DMS53 treated with DMSO at 0.1 percent for 48 hours (cell line): Measurements from ENCODE around the gene SPNS3.

ENCODE experiments used
- DNase-seq: peaks from one replicate; lab custom pipeline; 2025; ENCODE audit not compliant: unreplicated experiment; lab: John Stamatoyannopoulos, UW

Gene SPNS3, protein sequence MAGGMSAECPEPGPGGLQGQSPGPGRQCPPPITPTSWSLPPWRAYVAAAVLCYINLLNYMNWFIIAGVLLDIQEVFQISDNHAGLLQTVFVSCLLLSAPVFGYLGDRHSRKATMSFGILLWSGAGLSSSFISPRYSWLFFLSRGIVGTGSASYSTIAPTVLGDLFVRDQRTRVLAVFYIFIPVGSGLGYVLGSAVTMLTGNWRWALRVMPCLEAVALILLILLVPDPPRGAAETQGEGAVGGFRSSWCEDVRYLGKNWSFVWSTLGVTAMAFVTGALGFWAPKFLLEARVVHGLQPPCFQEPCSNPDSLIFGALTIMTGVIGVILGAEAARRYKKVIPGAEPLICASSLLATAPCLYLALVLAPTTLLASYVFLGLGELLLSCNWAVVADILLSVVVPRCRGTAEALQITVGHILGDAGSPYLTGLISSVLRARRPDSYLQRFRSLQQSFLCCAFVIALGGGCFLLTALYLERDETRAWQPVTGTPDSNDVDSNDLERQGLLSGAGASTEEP

DNA sequence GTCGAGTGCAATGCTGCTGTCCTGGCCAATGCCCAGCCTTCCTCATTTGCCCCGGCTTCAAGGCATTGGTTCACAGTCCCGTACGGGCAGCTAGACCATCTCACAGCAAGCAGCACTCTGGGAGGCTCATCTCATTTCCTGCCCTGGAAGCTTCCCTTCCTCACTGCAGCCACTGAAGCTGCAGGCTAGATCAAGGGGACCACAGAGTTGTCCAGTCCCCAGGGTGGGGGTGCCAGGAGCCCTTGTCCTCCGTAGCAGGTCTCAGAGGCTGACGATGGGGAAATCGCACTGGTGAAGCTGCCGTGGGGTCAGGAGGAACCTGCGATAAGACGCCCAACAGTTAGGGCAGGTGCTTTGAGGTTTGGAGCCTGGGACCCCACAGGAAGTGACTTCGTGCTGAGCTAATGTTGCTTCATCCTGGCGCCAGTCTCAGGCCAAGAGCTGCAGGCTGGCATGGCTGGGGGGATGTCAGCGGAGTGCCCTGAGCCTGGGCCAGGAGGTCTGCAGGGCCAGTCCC, at the start of gene SPNS3:
TSS of gene SPNS3 (plus strand) at position 426 of the 517 bp plus-strand sequence. CDS start at position 454, 28 bp downstream.
- no peak for DNase-seq

DNA sequence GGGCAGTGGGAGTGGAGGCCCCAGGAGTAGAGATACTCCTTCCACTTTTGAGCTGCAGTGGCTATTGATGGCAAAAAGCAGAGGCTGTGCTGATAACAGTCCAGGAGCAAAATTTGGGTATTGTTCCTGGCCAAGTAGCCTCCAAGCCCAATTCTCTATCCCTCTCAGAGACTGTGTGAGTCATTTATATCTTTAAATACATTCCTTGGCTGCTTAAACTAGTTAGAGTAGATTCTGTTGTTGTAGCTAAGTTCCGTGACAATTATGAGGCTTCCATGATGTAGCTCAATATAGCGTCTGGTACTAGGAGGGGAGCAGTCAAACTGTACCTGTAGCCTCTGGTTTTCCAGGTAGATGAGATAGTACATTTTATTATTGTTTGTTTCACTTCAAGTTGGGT, 47.3 kb upstream of the SPNS3 start:
- no peak for DNase-seq

DNA sequence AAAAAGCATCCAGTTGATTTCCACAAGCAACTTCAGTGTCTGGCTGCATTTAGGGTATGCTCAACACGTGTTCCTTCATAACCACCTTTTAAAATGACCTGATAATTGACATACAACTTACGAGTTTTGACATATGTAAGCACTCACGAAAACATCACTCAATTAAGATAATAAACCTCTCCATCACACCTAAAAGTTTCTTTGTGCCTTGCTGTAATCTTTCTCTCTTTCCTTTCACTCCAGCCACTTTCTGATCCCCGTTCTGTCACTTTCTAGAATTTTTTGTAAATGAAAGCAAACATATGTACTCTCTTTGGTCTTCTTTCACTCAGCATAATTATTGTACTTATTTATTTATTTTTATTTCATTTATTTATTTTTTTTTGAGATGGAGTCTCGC, 46.6 kb upstream of the SPNS3 start:
- DNase-seq, result no peak

DNA sequence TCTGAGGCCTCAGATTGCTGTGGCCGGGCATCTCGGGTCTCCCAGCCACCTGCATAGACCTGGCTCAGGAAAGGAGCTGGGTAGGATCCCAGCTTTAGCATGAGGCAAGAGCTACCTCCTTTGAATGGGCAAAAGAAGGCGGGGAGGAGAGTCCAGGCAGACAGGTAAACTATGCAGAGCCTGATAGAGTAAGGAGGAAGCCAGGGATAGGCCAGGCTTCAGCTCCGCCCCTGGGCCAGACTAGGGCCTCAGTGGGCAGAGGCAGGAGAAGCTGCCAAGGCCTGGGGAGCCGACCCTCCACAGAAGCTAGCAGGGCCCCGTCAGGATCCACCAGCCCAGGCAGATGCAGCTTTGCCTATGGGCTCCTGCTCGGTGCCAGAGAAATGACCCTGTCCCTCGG, 44.7 kb upstream of the SPNS3 start:
- DNase-seq, result no peak

DNA sequence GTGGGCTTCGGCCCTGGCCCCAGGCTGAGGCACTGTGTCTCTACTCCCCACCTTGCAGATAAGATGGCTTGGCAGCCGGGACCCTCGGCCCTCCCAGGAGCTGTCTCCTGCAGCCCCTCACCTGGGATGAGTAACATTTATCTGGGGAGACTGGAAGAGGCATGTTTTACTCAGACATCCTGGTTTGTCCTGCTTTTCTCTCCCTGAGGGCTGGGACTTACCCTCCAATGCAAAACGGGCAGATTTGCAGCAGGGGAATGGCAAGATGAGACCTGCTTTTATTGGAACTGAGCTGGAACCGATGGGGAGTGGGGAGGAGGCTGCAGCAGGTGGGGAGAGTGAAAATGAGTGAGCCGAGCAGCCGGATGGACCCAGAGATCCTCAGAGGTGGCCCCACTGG, 39.9 kb upstream of the SPNS3 start:
- no peak for DNase-seq

DNA sequence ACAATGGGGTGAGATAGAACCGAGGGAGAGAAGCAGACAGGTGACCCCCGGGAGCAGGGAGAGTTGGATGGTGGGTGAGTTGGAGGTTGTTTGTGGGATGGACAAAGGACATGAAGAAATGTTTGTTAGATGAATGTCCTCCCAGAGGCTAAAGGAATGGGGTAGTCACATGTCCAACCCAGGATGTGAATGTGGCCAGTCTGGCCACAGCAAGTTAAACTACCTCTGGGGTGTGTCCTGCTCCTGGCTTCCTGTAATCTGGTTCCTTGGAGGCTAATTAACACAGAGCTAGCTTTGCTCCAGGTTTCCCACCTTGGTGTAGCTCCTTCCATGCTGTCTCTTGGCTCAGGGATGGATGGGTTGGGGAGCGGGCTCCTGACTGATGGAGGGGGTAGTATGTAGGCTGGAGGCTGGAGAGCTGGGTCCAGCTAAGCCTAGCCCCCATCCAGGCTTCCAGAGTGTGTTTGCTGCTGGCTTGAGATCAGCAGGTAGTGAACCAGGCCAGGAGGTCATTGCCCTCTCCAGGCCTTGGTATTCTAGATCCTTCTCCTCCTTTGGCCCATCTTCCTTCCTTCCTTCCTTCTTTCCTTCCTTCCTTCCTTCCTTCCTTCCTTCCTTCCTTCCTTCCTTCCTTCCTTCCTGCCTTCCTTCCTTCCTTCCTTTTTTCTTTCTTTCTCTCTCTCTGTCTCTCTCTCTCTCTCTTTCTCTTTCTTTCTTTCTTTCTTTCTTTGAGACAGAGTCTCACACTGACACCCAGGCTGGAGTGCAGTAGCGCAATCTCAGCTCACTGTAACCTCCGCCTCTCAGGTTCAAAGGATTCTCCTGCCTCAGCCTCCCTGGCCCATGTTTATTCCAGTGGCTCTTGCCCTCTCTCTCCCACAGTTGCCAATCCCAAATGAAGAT, 39.3 kb upstream of the SPNS3 start:
- DNase-seq, result no peak

DNA sequence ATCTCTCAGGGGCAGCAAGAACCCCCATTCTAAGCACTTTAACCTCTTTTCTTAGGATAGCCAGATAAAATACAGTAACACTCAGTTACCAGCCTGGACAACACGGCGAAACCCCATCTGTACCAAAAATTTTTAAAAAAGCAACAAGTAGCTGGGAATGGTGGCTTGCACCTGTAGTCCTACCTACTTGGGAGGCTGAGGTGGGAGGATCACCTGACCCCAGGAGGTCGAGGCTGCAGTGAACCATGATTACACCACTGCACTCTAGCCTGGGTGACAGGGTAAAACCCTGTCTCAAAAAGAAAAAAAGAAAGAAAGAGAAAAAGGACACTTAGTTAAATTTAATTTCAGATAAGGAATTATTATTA, 38.6 kb upstream of the SPNS3 start:
- no peak for DNase-seq

DNA sequence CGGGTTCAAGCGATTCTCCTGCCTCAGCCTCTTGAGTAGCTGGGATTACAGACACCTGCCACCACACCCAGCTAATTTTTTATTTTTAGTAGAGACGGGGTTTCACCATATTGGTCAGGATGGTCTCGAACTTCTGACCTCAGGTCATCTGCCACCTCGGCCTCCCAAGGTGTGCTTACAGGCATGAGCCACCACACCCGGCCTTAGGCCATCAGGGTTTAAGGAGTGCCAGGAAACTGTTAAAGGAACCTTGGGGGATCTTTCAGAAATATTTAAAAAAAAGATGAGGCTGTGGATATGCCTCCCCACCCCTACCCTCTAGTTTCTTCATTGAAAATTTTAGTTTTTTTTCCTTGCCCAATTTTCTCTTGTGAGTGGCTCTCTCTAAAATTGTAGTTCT, 35.9 kb upstream of the SPNS3 start:
- no peak for DNase-seq

DNA sequence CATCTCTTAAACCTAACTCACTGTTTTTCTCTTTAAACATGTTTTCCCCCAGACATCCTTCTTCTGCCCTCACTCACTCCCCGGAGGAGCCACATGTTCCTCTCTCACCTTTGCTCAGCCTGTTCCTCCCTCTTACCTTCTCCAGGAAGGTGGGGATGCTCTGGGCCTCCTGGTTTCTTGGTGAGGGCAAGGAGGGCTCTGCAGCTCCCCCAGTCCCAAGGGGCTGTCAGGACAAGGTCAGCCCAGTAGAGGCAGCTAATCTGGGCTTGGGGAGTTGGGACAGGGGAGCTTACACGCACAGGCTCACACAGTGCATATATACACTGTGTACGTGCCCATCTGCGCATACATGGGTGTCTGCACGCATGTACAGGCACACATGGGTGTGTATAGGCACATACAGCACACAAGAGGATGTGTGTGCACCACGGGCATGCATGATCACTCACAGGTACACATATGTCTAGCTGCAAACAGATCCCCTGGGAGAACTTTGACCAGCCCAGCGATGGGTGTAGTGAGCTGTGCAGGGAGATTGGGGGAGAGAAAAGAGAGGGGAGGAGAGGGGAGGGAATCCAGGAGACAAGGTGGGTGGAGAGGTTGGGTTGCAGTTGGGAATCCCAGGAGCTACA, 28.6 kb upstream of the SPNS3 start:
- no peak for DNase-seq

DNA sequence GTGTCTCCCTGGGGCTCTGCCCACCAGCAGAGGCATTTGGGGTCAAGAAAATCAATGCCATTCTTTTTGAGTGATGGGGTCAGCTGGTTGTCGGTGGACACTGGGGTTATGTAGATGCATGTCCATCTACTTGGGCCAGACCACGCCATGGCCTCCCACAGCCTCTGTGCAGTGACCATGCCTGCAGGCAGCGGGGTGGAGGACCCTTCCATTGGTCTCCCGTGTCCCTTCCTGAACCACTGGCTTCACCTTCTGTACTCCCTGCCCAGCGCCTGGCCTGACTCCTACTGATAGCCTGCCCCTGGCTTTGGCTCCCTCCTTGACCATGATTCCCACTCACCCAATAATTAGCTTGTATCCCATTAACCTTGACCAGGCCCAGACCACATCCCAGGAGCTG, 28.0 kb upstream of the SPNS3 start:
- DNase-seq, result no peak

DNA sequence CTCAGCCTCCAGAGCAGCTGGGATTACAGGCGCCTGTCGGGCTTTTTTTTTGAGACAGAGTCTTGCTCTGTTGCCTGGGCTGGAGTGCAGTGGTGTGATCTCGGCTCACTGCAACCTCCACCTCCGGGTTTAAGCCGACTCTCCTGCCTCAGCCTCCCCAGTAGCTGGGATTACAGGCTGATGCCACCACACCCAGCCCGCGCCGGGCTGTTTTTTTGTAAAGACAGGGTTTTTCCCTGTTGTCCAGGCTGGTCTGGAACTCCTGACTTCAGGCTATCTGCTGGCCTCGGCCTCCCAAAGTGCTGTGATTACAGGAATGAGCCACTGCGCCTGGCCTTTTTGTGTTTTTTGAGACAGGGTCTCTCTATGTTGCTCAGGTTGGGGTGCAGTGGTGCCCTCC, 27.4 kb upstream of the SPNS3 start:
- DNase-seq, result no peak

DNA sequence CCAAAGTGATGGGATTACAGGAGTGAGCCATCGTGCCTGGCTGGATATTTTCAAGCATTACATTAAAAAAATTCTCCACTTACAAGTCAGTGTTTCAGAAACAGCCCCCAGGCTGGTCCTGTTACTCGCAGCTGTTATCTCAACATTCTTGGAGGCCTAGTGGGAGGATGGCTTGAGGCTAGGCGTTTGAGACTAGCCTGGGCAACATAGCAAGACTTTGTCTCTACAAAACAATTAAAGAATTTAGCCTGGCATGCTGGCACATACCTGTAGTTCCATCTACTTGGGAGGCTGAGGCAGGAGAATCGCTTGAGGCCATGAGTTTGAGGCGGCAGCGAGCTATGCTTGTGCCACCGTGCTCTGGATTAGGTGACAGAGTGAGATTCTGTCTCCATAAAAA, 26.5 kb upstream of the SPNS3 start:
- no peak for DNase-seq

DNA sequence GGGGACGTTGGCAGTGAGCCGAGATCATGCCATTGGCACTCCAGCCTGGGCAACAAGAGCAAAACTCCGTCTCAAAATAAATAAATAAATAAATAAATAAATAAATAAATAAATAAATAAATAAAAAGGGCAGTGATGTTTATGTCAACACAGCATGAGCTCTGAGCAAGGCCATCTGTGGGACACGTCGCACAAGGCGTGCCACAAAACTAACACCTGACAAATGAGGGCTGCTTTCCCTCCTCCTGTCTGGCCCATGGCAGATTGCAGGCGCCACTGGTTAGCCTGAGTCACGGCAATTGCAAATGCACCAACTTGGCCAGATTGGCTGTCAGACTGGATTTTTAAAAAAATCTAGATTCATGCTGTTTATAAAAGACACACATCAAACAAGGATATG, 25.9 kb upstream of the SPNS3 start:
- no peak for DNase-seq

DNA sequence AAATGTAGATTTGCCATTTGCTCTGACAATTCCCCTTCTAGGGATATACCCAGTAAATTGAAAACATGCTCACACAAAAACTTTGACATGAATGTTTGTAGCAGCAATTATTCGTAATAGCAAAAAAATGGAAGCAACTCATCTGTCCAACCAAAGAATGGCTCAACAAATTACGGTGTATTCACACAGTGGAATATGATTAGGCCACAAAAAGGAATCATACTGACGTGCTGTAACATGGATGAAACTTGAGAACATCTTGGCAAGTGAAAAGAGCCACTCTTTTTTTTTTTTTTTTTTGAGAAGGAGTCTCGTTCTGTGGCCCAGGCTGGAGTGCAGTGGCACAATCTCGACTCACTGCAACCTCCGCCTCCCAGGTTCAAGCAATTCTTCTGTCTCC, 24.1 kb upstream of the SPNS3 start:
- no peak for DNase-seq

DNA sequence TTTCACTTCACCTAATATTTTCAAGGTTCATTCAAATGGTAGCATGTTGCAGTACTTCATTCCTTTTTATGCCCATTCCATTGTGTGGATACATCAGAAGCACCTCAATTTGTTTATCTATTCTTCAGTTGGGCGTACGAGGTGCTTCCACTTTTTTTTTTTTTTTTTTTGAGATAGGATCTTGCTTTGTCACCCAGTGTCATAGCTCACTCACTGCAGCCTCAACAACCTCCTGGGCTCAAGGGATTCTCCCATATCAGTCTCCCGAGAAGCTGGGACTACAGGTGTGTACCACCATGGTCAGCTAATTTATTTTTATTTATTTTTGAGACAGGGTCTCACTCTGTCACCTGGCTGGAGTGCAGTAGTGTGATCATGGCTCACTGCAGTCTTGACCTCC, 22.5 kb upstream of the SPNS3 start:
- DNase-seq, result no peak

DNA sequence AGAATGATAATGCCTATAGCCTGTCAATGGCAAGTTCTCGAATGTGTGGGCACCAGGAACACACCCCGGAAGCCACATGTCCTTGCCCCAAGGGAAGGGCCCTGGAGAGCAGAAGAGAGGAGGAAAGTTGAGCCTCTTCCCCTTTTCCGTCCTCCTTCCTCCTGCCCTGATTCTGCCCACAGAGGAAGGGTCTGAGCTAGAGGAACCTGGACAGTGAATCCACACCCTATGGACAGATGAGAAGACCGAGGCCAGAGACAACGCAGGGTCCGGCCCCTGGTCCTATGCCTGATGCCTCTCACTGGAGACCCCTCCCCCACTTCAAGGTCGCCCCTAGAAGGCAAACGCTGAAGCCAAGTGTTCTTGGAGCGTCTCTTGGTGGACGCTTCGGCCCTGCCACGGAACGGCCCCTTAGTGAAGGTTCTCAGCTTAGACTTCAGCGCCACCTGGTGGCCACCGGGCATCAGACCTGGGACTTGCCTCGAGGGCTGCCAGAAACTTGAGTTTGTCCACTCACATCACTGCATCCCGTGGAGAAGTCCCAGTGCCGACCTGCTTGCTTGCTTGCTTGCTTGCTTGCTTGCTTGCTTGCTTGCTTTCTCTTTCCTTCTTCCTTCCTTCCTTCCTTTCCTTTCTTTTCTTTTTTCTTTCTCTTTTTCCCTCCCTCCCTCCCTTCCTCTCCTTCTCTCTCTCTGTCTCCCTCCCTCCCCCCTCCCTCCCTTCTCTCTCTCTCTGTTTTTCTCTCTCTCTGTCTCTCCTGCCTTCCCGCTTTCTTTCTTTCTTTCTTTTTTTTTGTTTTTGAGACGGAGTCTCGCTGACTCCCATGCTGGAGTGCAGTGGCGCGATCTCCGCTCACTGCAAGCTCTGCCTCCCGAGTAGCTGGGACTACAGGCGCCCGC, 20.6 kb upstream of the SPNS3 start:
- DNase-seq, result peak; percentile 72

DNA sequence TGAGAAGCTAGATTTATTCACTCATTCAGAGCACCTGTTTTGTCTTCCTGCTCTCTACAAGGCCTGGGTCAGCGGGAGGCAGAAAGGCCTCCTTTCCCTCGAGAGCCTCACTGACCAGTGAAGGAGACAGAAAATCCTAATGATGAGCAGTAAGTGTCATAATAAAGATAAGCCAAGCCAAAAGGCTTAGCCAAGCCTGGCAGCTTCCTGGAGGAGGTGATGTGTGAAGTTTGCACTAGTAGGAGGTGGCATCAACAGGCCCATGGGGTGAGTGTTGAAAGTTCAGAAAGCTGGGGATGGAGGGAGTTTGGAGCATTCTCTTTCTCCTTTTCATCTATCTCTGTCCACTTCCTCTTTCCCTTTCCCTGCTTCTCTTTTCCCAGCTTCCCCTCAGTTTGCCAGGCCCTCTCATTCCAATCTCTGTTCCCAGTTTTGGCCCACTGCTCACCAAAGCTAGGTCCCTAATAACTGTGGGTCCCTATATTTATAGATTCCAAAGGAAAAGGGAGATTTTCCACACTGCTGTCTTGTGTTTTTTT, 16.5 kb upstream of the SPNS3 start:
- no peak for DNase-seq

DNA sequence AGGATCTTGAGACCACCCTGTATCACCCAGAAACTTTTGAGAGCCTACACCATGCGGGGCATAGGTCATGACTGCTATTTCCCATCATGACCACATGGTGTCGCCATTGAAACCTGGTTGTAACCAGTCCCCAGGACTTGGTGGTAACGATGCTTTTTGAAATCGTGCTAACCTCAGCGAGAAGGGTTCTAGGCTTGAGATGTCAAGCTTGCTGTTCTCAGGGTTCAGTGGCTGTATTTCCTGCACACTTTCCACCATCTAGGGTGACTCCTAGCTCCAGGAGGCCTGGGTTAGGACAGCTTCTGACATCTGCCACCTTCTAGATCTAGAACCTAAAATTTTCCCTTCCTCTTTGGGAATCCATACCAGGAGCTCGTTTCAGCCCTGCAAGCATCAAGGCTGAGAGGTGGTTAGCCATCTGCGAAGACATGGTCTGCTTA, 13.0 kb upstream of the SPNS3 start:
- DNase-seq, result peak; percentile 34

DNA sequence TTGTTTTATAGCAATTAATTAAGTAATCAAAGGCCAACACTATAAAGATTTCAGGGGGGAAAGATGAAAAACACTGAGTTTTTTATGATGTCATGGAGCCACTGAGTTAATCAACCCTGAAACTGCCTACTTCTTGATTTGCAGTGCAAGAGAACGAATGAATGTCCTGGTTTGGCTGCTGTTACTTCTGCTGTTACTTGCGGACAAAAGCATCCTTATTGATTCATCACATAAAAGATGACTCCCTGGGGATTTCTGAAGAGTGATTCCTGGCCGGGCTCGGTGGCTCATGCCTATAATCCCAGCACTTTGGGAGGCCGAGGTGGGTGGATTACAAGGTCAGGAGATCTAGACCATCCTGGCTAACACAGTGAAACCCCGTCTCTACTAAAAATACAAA, 10.9 kb upstream of the SPNS3 start:
- no peak for DNase-seq

DNA sequence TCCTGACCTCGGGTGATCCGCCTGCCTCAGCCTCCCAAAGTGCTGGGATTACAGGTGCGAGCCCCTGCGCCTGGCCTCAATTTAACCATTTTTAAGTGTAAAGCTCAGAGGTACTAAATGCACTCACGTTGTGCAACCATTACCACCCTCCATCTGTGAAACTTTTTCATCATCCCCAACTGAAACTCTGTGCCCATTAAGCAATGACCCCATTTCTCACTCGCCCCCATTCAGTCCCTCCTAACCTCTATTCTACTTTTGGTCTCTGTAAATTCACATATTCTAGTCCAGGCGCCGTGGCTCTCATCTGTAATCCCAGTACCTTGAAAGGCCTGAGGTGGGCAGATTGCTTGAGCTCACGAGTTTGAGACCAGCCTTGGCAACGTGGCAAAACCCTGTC, 8.3 kb upstream of the SPNS3 start:
- no peak for DNase-seq
